Measurements from ENCODE around the gene KCNQ1.

The KCNQ1 gene

GRCh38 chr11:2766166-2766565, 321.4 kb downstream of the KCNQ1 start:
- no peak for DNase-seq (ENCODE audit: low read depth in 2 of 2)

- no peak for DNase-seq (ENCODE audit: low read depth in 2 of 2)
Measured at GRCh38 chr11:2767071-2767470, 322.3 kb downstream of the KCNQ1 start.

- DNase-seq (ENCODE audit: low read depth in 2 of 2) = no peak
Measured at GRCh38 chr11:2767801-2768200, 323.0 kb downstream of the KCNQ1 start.

- peak; percentile 37 to 38 for DNase-seq (ENCODE audit: low read depth in 2 of 2)
Measured at GRCh38 chr11:2768471-2769408, 323.9 kb downstream of the KCNQ1 start.

- DNase-seq (ENCODE audit: low read depth in 2 of 2) = no peak
Measured at GRCh38 chr11:2769409-2770095, 324.7 kb downstream of the KCNQ1 start.

- DNase-seq (ENCODE audit: low read depth in 2 of 2) = no peak
Measured at GRCh38 chr11:2770096-2770751, 325.4 kb downstream of the KCNQ1 start.

GRCh38 chr11:2770761-2771301, 326.0 kb downstream of the KCNQ1 start:
- DNase-seq (ENCODE audit: low read depth in 2 of 2) = no peak

- no peak for DNase-seq (ENCODE audit: low read depth in 2 of 2)
Measured at GRCh38 chr11:2771758-2772466, 327.1 kb downstream of the KCNQ1 start.

- no peak for DNase-seq (ENCODE audit: low read depth in 2 of 2)
Measured at GRCh38 chr11:2772544-2773031, 327.8 kb downstream of the KCNQ1 start.

- DNase-seq (ENCODE audit: low read depth in 2 of 2) = no peak
Measured at GRCh38 chr11:2774173-2775082, 329.6 kb downstream of the KCNQ1 start.

- DNase-seq (ENCODE audit: low read depth in 2 of 2) = no peak
Measured at GRCh38 chr11:2775083-2775625, 330.3 kb downstream of the KCNQ1 start.

GRCh38 chr11:2775626-2776350, 331.0 kb downstream of the KCNQ1 start:
- no peak for DNase-seq (ENCODE audit: low read depth in 2 of 2)

- DNase-seq (ENCODE audit: low read depth in 2 of 2) = no peak
Measured at GRCh38 chr11:2776351-2777061, 331.7 kb downstream of the KCNQ1 start.

- DNase-seq (ENCODE audit: low read depth in 2 of 2) = no peak
Measured at GRCh38 chr11:2777386-2777785, 332.6 kb downstream of the KCNQ1 start.

- DNase-seq (ENCODE audit: low read depth in 2 of 2) = no peak
Measured at GRCh38 chr11:2777871-2778629, 333.2 kb downstream of the KCNQ1 start.

GRCh38 chr11:2778630-2779498, 334.1 kb downstream of the KCNQ1 start:
- no peak for DNase-seq (ENCODE audit: low read depth in 2 of 2)

- no peak for DNase-seq (ENCODE audit: low read depth in 2 of 2)
Measured at GRCh38 chr11:2779499-2779980, 334.7 kb downstream of the KCNQ1 start.
